Effector memory CD4-positive, alpha-beta T cell (primary cell): ENCODE data around the gene CCDC85B.

Source experiments
- DNase-seq, 3 donors: peaks; one replicate each; pipeline ENCODE4 v3.0.0-alpha.2; 2020
- H3K27ac ChIP-seq: 2 replicates; pipeline ENCODE4 v1.7.0; 2013; ENCODE audit warnings: mild to moderate bottlenecking, low read length, moderate library complexity; ENCODE audit not compliant: insufficient read depth, poor library complexity, severe bottlenecking
- H3K27me3 ChIP-seq: replicated peaks from 2 replicates; pipeline ENCODE4 v1.7.0; 2013; ENCODE audit warnings: mild to moderate bottlenecking, low read length; ENCODE audit not compliant: insufficient read depth, control insufficient read depth, poor library complexity, severe bottlenecking
- H3K36me3 ChIP-seq: 2 replicates; pipeline ENCODE4 v1.7.0; 2013; ENCODE audit warnings: mild to moderate bottlenecking, low read length, moderate library complexity; ENCODE audit not compliant: control insufficient read depth, insufficient read depth
- H3K4me1 ChIP-seq: 2 replicates; pipeline ENCODE4 v1.7.0; 2013; ENCODE audit warnings: low read length, mild to moderate bottlenecking; ENCODE audit not compliant: control insufficient read depth, insufficient read depth, poor library complexity, severe bottlenecking
- H3K4me3 ChIP-seq: 2 replicates; pipeline ENCODE4 v1.7.0; 2013; ENCODE audit warnings: low read length, low read depth, mild to moderate bottlenecking; ENCODE audit not compliant: insufficient read depth, poor library complexity, severe bottlenecking
- H3K9me3 ChIP-seq: 2 replicates; pipeline ENCODE4 v1.7.0; 2013; ENCODE audit warnings: mild to moderate bottlenecking, low read length, moderate library complexity; ENCODE audit not compliant: control insufficient read depth

The CCDC85B gene

GRCh38 chr11:65862941-65863888 lies 27.3 kb upstream of the CCDC85B start:
- Histone ChIP-seq H3K36me3 (peaks cover 54% of the 10 kb centered on the region), H3K9me3 (no peaks in the 10 kb centered on the region), H3K4me3 (no peak overlapping the region), H3K27ac (peak overlapping the region; percentile 2), H3K27me3 (no peaks in the 10 kb centered on the region), H3K4me1 (peaks cover 26% of the 10 kb centered on the region)
- no peak for DNase-seq

- Histone ChIP-seq H3K4me3 (no peak overlapping the region), H3K36me3 (peaks cover 54% of the 10 kb centered on the region), H3K27ac (no peak overlapping the region), H3K9me3 (no peaks in the 10 kb centered on the region), H3K4me1 (peaks cover 18% of the 10 kb centered on the region), H3K27me3 (no peaks in the 10 kb centered on the region)
- no peak for DNase-seq
Measured at GRCh38 chr11:65863889-65864705, 26.4 kb upstream of the CCDC85B start.

- H3K27me3 ChIP-seq, result no peaks in the 10 kb centered on the region
- H3K27ac ChIP-seq, result no peak overlapping the region
- DNase-seq, result no peak
- peaks cover 54% of the 10 kb centered on the region for H3K36me3 ChIP-seq
- H3K4me3 ChIP-seq, result no peak overlapping the region
- peaks cover 12% of the 10 kb centered on the region for H3K4me1 ChIP-seq
- H3K9me3 ChIP-seq, result no peaks in the 10 kb centered on the region
Measured at GRCh38 chr11:65864706-65865471, 25.6 kb upstream of the CCDC85B start.

- Histone ChIP-seq H3K36me3 (peaks cover 54% of the 10 kb centered on the region), H3K27me3 (no peaks in the 10 kb centered on the region), H3K9me3 (no peaks in the 10 kb centered on the region), H3K4me1 (peaks cover 9% of the 10 kb centered on the region), H3K27ac (no peak overlapping the region), H3K4me3 (no peak overlapping the region)
- no peak for DNase-seq
Measured at GRCh38 chr11:65865550-65866172, 24.8 kb upstream of the CCDC85B start.

- Histone ChIP-seq H3K4me1 (peaks cover 2% of the 10 kb centered on the region), H3K27ac (no peak overlapping the region), H3K4me3 (no peak overlapping the region), H3K27me3 (no peaks in the 10 kb centered on the region), H3K36me3 (peaks cover 54% of the 10 kb centered on the region), H3K9me3 (no peaks in the 10 kb centered on the region)
- DNase-seq, result no peak
Measured at GRCh38 chr11:65866509-65867283, 23.8 kb upstream of the CCDC85B start.

- no peak overlapping the region for H3K4me3 ChIP-seq
- no peak for DNase-seq
- H3K4me1 ChIP-seq, result no peaks in the 10 kb centered on the region
- H3K27ac ChIP-seq, result no peak overlapping the region
- no peaks in the 10 kb centered on the region for H3K9me3 ChIP-seq
- H3K36me3 ChIP-seq, result peaks cover 49% of the 10 kb centered on the region
- H3K27me3 ChIP-seq, result no peaks in the 10 kb centered on the region
Measured at GRCh38 chr11:65867284-65868071, 23.0 kb upstream of the CCDC85B start.

- H3K4me3 ChIP-seq, result no peak overlapping the region
- H3K27ac ChIP-seq, result no peak overlapping the region
- H3K4me1 ChIP-seq, result peaks cover 5% of the 10 kb centered on the region
- H3K36me3 ChIP-seq, result peaks cover 42% of the 10 kb centered on the region
- no peaks in the 10 kb centered on the region for H3K27me3 ChIP-seq
- DNase-seq, result no peak
- no peaks in the 10 kb centered on the region for H3K9me3 ChIP-seq
Measured at GRCh38 chr11:65868076-65868667, 22.3 kb upstream of the CCDC85B start.

GRCh38 chr11:65868907-65869306 lies 21.6 kb upstream of the CCDC85B start:
- H3K27ac ChIP-seq, result no peak overlapping the region
- H3K36me3 ChIP-seq, result peaks cover 35% of the 10 kb centered on the region
- peaks cover 6% of the 10 kb centered on the region for H3K4me1 ChIP-seq
- no peak for DNase-seq
- H3K9me3 ChIP-seq, result no peaks in the 10 kb centered on the region
- H3K4me3 ChIP-seq, result no peak overlapping the region
- H3K27me3 ChIP-seq, result no peaks in the 10 kb centered on the region
